Right lobe of liver (tissue), 4 donors: ENCODE measurements around the gene PCCA.

Experiments
- POLR2A ChIP-seq: fragments of 450-650 bp; IDR thresholded peaks from one replicate; pipeline ENCODE4 v1.6.1; 2017; ENCODE audit warnings: antibody characterized with exemption, mild to moderate bottlenecking
- TF ChIP-seq, protein P1 (sequence below), 4 donors: fragments of 200-600 bp in 3 of 4; fragments of 450-650 bp in 1 of 4; IDR thresholded peaks; one replicate each; pipeline versions ENCODE4 v1.5.1 to v1.8.0; 2016 to 2022; ENCODE audit warnings: antibody characterized with exemption in 4 of 4, mild to moderate bottlenecking in 2 of 4
- donor health status: DM: no; HTN: no; CAD: no.
- donor health status: DM: no; HTN: no; CAD: no.
- donor health status: DM: no; HTN: yes; CAD: no.

DNA sequence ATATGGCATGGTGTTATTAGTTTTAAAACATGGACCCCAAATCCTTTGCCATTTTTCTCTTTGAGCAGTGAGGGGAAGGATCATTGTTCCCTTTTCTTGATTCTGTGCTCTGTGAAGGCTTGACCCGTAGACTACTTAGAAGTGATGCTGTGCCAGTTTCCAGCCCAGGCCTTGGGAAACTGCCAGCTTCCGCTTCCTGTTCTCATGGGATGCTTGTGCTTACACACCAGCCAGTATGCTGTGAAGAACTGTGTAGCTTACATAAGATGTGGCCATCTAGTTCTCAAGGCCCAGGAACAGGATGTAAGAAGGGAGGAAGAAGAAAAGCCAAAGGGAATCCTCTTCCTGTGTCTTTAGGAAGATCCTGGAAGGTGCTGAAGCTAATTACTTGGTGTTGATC, 180.9 kb downstream of the PCCA start:
- TF ChIP-seq, protein P1, sequence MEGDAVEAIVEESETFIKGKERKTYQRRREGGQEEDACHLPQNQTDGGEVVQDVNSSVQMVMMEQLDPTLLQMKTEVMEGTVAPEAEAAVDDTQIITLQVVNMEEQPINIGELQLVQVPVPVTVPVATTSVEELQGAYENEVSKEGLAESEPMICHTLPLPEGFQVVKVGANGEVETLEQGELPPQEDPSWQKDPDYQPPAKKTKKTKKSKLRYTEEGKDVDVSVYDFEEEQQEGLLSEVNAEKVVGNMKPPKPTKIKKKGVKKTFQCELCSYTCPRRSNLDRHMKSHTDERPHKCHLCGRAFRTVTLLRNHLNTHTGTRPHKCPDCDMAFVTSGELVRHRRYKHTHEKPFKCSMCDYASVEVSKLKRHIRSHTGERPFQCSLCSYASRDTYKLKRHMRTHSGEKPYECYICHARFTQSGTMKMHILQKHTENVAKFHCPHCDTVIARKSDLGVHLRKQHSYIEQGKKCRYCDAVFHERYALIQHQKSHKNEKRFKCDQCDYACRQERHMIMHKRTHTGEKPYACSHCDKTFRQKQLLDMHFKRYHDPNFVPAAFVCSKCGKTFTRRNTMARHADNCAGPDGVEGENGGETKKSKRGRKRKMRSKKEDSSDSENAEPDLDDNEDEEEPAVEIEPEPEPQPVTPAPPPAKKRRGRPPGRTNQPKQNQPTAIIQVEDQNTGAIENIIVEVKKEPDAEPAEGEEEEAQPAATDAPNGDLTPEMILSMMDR (IDR thresholded peaks at IDR 0.05) = no peak
- no peak for TF ChIP-seq POLR2A
